Hepatocyte (in vitro differentiated cells): Measurements from ENCODE around the gene DCAF6. TPM values are rescaled to one million over a fixed set of nuclear protein-coding genes. Genes with fewer than 3 reads are reported as not detected.

Source experiments
- DNase-seq: peaks from one replicate; pipeline ENCODE4 v3.0.0-alpha.2; 2016; ENCODE audit warnings: low spot score
- H2AFZ ChIP-seq: fragments of 200-600 bp; sonication (generic); 2 replicates; pipeline ENCODE4 v1.6.0; 2016; ENCODE audit warnings: antibody characterized with exemption, mild to moderate bottlenecking
- H3K27ac ChIP-seq: fragments of 200-600 bp; sonication (generic); 2 replicates; pipeline ENCODE4 v1.5.1; 2016; ENCODE audit warnings: mild to moderate bottlenecking
- H3K27me3 ChIP-seq: fragments of 200-600 bp; sonication (generic); 2 replicates; pipeline ENCODE4 v1.6.1; 2016
- H3K36me3 ChIP-seq: fragments of 200-600 bp; sonication (generic); replicated peaks from 2 replicates; pipeline ENCODE4 v1.5.1; 2016; ENCODE audit warnings: low read depth; ENCODE audit not compliant: insufficient read depth
- H3K4me1 ChIP-seq: fragments of 200-600 bp; sonication (generic); 2 replicates; pipeline ENCODE4 v1.5.1; 2016; ENCODE audit warnings: mild to moderate bottlenecking, moderate library complexity; ENCODE audit not compliant: insufficient read depth
- H3K4me2 ChIP-seq: fragments of 200-600 bp; sonication (generic); 2 replicates; pipeline ENCODE4 v1.6.0; 2016
- H3K4me3 ChIP-seq: fragments of 200-600 bp; sonication (generic); 2 replicates; pipeline ENCODE4 v1.5.1; 2016; ENCODE audit warnings: mild to moderate bottlenecking
- H3K79me2 ChIP-seq: fragments of 200-600 bp; sonication (generic); 2 replicates; pipeline ENCODE4 v1.6.0; 2017; ENCODE audit warnings: mild to moderate bottlenecking
- H3K9me2 ChIP-seq: fragments of 200-600 bp; sonication (generic); replicated peaks from 2 replicates; pipeline ENCODE4 v1.6.0; 2017; ENCODE audit warnings: mild to moderate bottlenecking; ENCODE audit not compliant: insufficient read depth
- H3K9me3 ChIP-seq: fragments of 200-600 bp; sonication (generic); 2 replicates; pipeline ENCODE4 v1.5.1; 2016; ENCODE audit warnings: low read depth, mild to moderate bottlenecking
- H4K20me1 ChIP-seq: fragments of 200-600 bp; sonication (generic); 2 replicates; pipeline ENCODE4 v1.6.0; 2016; ENCODE audit warnings: mild to moderate bottlenecking; ENCODE audit not compliant: insufficient read depth, poor library complexity, severe bottlenecking
- EZH2 ChIP-seq: fragments of 200-600 bp; sonication (generic); IDR thresholded peaks from 2 replicates; pipeline ENCODE4 v1.6.1; 2016; ENCODE audit warnings: antibody characterized with exemption, mild to moderate bottlenecking, borderline replicate concordance
- EZH2phosphoT487 ChIP-seq: fragments of 200-600 bp; sonication (generic); IDR thresholded peaks from one replicate; pipeline ENCODE4 v1.6.1; 2018; ENCODE audit warnings: antibody characterized with exemption, mild to moderate bottlenecking, low read depth, moderate library complexity; ENCODE audit not compliant: unreplicated experiment, severe bottlenecking
- WGBS: methylation state at CpG from one replicate; pipeline ENCODE4 v1.1.6; 2016; ENCODE audit warnings: low lambda C conversion rate; ENCODE audit errors: missing lambda C conversion rate; 5-methylcytosine and 5-hydroxymethylcytosine counted together
- polyA plus RNA-seq: library from polyadenylated mRNA; unstranded; fragments of >200 nt; fragmentation: Nextera tagmentation; extraction: Ambion mirVana; gene quantifications from 2 replicates; pipeline ENCODE4 v1.2.1, GENCODE V29; 2016
- total RNA-seq: library from RNA; depleted of rRNA; stranded (reverse); fragments of >200 nt; gene quantifications from 2 replicates; pipeline ENCODE4 v1.2.3, GENCODE V29; 2014
- TF ChIP-seq, protein P1 (sequence below): fragments of 200-600 bp; sonication (generic); IDR thresholded peaks from 2 replicates; pipeline ENCODE4 v1.5.1; 2016; ENCODE audit warnings: antibody characterized with exemption, mild to moderate bottlenecking; ENCODE audit not compliant: poor library complexity

Gene DCAF6
- total and polyA plus RNA-seq, 2 experiments from 2014 or later, result 62.7 to 69.4 TPM

DNA sequence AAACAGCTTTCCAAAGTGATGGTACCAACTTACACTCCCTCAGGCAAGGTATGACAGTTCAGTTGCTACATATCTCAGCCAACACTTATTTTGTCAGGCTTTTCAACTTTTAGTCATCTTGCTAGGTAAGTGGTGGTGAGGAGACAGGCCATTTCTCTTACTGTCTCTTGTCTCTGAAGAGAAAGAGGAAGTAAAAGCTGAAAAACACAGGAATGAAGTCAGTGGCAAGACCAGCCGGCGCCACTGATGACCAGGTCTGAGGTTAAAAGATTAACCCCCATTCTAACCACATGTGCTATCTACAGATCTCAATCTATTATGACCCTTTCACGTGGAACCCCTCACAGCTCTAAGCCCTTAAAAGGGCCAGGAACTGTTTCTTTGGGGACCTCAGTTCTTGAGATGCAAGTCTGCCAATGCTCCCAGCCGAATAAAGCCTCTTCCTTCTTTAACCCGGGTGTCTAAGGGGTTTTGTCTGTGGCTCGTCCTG, 26.7 kb upstream of the DCAF6 start:
- H3K27me3 ChIP-seq, result no peaks in the 10 kb centered on the region
- no peak overlapping the region for H3K27ac ChIP-seq
- H3K9me2 ChIP-seq, result no peaks in the 10 kb centered on the region
- no peaks in the 10 kb centered on the region for H3K79me2 ChIP-seq
- DNase-seq, result no peak
- no peak overlapping the region for H3K4me3 ChIP-seq
- H3K9me3 ChIP-seq, result no peaks in the 10 kb centered on the region
- H3K36me3 ChIP-seq, result no peaks in the 10 kb centered on the region
- TF ChIP-seq EZH2phosphoT487, result no peak
- TF ChIP-seq, protein P1, sequence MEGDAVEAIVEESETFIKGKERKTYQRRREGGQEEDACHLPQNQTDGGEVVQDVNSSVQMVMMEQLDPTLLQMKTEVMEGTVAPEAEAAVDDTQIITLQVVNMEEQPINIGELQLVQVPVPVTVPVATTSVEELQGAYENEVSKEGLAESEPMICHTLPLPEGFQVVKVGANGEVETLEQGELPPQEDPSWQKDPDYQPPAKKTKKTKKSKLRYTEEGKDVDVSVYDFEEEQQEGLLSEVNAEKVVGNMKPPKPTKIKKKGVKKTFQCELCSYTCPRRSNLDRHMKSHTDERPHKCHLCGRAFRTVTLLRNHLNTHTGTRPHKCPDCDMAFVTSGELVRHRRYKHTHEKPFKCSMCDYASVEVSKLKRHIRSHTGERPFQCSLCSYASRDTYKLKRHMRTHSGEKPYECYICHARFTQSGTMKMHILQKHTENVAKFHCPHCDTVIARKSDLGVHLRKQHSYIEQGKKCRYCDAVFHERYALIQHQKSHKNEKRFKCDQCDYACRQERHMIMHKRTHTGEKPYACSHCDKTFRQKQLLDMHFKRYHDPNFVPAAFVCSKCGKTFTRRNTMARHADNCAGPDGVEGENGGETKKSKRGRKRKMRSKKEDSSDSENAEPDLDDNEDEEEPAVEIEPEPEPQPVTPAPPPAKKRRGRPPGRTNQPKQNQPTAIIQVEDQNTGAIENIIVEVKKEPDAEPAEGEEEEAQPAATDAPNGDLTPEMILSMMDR, result no peak
- TF ChIP-seq EZH2, result no peak
- H3K4me1 ChIP-seq, result peaks cover 12% of the 10 kb centered on the region
- no peak overlapping the region for H2AFZ ChIP-seq
- no peaks in the 10 kb centered on the region for H4K20me1 ChIP-seq
- 89% methylated on average over 6 of the region's 6 CpGs for WGBS
- no peak overlapping the region for H3K4me2 ChIP-seq

DNA sequence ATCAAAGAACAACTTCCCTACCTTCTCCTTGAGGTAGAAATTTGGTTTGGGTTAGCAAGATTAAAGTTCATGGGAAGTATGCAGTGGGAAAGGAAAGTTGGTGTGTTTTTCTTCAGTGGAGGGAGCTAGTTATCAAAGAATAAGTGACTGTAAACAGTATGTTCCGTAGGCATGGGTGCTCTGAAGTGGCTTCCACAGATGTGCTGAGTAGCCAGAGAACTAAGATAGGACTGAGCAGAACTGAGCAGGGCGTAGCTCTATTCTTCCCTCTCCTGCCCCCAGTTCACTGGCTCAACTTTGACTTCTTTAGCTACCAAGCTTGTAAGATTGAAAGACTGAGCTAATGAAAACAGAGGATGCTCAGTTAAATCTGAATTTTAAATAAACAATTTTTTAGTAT, 26.0 kb upstream of the DCAF6 start:
- peaks cover 6% of the 10 kb centered on the region for H3K4me1 ChIP-seq
- no peak for DNase-seq

DNA sequence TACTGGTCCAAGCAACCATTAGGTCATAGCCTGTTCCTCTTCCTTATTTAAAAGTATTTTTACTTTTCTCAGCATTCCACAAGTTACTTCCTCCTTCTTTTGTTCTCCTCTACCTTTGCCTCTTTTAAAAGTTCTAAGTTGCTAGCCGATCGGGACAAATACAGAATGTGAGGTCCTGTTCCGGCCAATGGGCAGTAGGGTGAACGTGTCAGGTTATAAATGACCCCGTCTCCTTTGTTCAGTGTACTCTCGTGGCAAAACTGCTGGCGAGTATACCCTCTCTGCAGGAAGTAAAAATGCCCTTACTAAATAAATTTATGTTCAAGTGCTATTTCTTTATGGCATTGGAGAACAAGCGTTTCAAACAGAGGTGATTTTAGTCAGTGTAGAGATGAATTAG, 25.1 kb upstream of the DCAF6 start:
- WGBS, result 80% methylated on average over 8 of the region's 8 CpGs
- TF ChIP-seq EZH2 (no peak), EZH2phosphoT487 (no peak)
- TF ChIP-seq, protein P1, result no peak
- no peak overlapping the region for H3K4me2 ChIP-seq

More for the DNA sequence above, 26.0 kb upstream of the DCAF6 start:
- no peak overlapping the region for H3K27ac ChIP-seq
- H3K4me3 ChIP-seq, result no peak overlapping the region
- H3K36me3 ChIP-seq, result no peaks in the 10 kb centered on the region
- H3K27me3 ChIP-seq, result no peaks in the 10 kb centered on the region
- WGBS, result 81% methylated on average over 2 of the region's 2 CpGs
- no peak overlapping the region for H2AFZ ChIP-seq
- H3K9me3 ChIP-seq, result no peaks in the 10 kb centered on the region
- TF ChIP-seq, protein P1, result no peak
- TF ChIP-seq EZH2phosphoT487, result no peak
- H4K20me1 ChIP-seq, result no peaks in the 10 kb centered on the region
- no peak overlapping the region for H3K4me2 ChIP-seq
- no peaks in the 10 kb centered on the region for H3K79me2 ChIP-seq
- no peaks in the 10 kb centered on the region for H3K9me2 ChIP-seq

DNA sequence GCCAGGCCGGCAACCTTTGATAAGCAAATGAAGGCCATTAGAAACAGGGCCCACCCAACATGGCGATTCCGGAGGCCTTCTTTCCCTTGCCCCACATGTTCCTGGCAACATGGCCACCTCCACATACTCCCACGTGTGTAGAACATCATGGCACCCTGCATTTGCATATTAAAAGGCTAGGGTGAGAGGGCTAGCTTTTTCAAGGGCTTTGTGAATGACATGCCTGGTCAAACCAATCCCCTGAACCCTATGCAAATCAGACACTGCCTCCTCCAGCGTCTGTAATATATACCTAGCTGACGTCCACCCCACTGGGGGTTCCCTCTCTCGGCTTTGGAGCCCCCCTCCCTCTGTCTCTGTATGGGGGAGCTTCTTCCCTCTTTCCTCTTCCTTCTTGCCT, 24.2 kb upstream of the DCAF6 start:
- TF ChIP-seq, protein P1, result no peak
- no peak for TF ChIP-seq EZH2phosphoT487
- TF ChIP-seq EZH2, result no peak
- Histone ChIP-seq H3K9me3 (no peaks in the 10 kb centered on the region), H3K27me3 (no peaks in the 10 kb centered on the region), H3K9me2 (no peaks in the 10 kb centered on the region), H3K27ac (no peak overlapping the region), H3K4me3 (no peak overlapping the region), H3K79me2 (no peaks in the 10 kb centered on the region), H3K36me3 (no peaks in the 10 kb centered on the region), H3K4me2 (no peak overlapping the region), H4K20me1 (no peaks in the 10 kb centered on the region), H2AFZ (no peak overlapping the region), H3K4me1 (peaks cover 8% of the 10 kb centered on the region)
- WGBS, result 85% methylated on average over 7 of the region's 7 CpGs
- no peak for DNase-seq

More for the DNA sequence above, 25.1 kb upstream of the DCAF6 start:
- Histone ChIP-seq H3K27ac (no peak overlapping the region), H3K9me3 (no peaks in the 10 kb centered on the region), H3K4me1 (peaks cover 4% of the 10 kb centered on the region), H4K20me1 (no peaks in the 10 kb centered on the region), H2AFZ (no peak overlapping the region), H3K79me2 (no peaks in the 10 kb centered on the region), H3K36me3 (no peaks in the 10 kb centered on the region), H3K9me2 (no peaks in the 10 kb centered on the region), H3K4me3 (no peak overlapping the region), H3K27me3 (no peaks in the 10 kb centered on the region)
- no peak for DNase-seq
